ENCODE results near the gene KLK10.
"Not testable (repeated sequence)": the region's sequence is repeated elsewhere in the genome, so short reads cannot be mapped to it uniquely, and the experiment has no call there.

The KLK10 gene

DNA sequence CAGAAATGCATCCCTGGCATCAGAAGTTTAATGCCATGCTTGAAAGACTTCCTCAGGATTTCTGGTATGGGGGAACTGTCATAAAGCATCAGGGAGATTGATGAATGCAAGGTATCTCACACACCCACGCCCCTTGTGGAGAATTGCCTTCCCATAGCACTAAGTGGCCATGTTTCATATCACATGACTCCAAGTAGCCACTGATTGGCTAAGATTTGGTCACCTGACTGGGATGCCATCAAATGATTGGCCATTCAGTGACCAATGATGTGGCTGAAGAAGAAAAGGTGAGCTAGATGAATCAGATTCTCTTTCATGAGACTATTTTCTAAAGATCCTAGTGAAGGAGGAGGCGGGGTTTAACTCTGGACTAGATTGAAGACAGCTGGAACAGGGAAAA, 25.4 kb downstream of the KLK10 start:
- Histone ChIP-seq H3K4me1 (ENCODE audit: control insufficient read depth, insufficient read depth, low read length) (peaks cover 3% of the 10 kb centered on the region), H3K27me3 (ENCODE audit: control insufficient read depth, insufficient read depth, low read length) (peaks cover 4% of the 10 kb centered on the region), H3K9me3 (ENCODE audit: control insufficient read depth, low read length) (no peaks in the 10 kb centered on the region), H3K36me3 (ENCODE audit: control insufficient read depth, insufficient read depth, low read length) (no peaks in the 10 kb centered on the region), H3K9ac (ENCODE audit: low read length) (no peak overlapping the region), H3K4me3 (ENCODE audit: low read length) (no peak overlapping the region)

DNA sequence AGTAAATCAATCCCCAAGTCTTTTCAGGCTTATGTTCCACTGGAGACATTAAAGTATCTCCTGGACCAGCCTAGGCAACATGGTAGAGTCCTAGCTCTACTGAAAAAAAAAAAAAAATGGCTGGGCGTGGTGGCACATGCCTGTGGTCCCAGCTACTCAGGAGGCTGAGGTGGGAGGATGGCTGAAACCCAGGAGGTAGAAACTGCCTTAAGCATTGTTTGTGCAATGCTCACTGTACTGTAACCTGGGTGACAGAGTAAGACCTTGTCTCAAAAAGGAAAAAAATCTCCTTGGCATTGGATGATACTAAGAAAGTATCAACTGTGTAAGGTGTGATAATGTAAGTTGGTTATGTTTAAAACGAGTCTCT, 26.9 kb downstream of the KLK10 start:
- peaks cover 4% of the 10 kb centered on the region for H3K27me3 ChIP-seq (ENCODE audit: control insufficient read depth, insufficient read depth, low read length)
- H3K4me1 ChIP-seq (ENCODE audit: control insufficient read depth, insufficient read depth, low read length) = peaks cover 3% of the 10 kb centered on the region
- no peak overlapping the region for H3K9ac ChIP-seq (ENCODE audit: low read length)
- no peaks in the 10 kb centered on the region for H3K36me3 ChIP-seq (ENCODE audit: control insufficient read depth, insufficient read depth, low read length)
- no peaks in the 10 kb centered on the region for H3K9me3 ChIP-seq (ENCODE audit: control insufficient read depth, low read length)
- no peak overlapping the region for H3K4me3 ChIP-seq (ENCODE audit: low read length)

DNA sequence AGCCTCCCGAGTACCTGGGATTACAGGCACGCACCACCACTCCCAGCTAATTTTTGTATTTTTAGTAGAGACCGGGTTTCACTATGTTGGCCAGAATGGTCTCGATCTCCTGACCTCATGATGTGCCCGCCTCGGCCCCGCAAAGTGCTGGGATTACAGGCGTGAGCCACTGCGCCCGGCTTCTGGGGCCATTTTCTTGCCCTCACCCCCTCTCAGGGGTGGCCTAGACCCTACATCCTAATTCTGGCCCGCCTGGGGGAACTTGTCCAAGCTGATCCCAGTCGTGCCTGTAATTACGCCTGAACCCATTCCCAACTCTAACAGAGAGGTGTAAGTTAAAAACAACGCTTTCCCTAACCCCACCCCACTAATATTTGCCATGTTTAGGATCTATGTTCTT, 35.1 kb downstream of the KLK10 start:
- H3K36me3 ChIP-seq (ENCODE audit: control insufficient read depth, insufficient read depth, low read length); H3K4me1 ChIP-seq (ENCODE audit: control insufficient read depth, insufficient read depth, low read length); H3K4me3 ChIP-seq (ENCODE audit: low read length); H3K9ac ChIP-seq (ENCODE audit: low read length); H3K9me3 ChIP-seq (ENCODE audit: control insufficient read depth, low read length): not testable (repeated sequence)
- peaks cover 18% of the 10 kb centered on the region for H3K27me3 ChIP-seq (ENCODE audit: control insufficient read depth, insufficient read depth, low read length)

DNA sequence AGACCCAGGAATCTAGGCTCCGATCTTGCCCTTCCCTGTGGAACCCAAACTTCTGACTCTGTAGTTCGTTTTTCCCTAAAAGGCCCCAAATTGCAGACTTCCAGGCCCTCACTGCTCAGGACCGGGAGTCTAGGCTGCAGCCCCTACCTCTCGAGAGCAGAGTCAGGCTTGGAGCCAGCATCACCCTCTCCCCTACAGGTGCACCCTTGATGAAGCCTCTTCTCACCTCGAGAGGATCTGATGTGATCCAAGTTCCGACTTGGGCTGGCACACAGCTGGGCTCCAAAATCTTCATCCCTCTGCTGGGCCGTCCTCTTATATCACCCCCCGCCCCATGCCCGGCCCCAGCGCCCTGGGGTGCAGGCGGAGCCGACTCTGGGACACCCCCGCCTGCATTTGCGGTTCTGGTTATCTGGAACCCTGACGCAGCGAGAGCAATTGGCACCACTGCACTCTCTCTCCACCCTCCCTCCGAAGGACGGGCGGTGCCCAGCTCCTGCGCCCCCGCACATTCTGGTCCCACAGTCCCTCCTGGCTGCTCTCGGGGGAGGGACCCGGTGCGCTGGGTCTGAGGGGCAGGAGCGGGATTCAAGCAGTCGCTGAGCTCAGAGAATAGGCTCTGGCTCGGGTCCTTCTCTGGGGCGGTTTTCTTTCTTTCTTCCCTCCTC, 35.8 kb downstream of the KLK10 start, which contains the start of gene KLK7:
TSS of gene KLK7 (minus strand) at position 293 of the 668 bp plus-strand sequence. CDS start 1,518 bp downstream, outside the sequence.
- Histone ChIP-seq H3K36me3 (ENCODE audit: control insufficient read depth, insufficient read depth, low read length) (no peaks in the 10 kb centered on the region), H3K4me1 (ENCODE audit: control insufficient read depth, insufficient read depth, low read length) (peaks cover 6% of the 10 kb centered on the region), H3K27me3 (ENCODE audit: control insufficient read depth, insufficient read depth, low read length) (peaks cover 18% of the 10 kb centered on the region), H3K9me3 (ENCODE audit: control insufficient read depth, low read length) (no peaks in the 10 kb centered on the region), H3K9ac (ENCODE audit: low read length) (no peak within 1 kb of the TSS), H3K4me3 (ENCODE audit: low read length) (no peak within 1 kb of the TSS)

DNA sequence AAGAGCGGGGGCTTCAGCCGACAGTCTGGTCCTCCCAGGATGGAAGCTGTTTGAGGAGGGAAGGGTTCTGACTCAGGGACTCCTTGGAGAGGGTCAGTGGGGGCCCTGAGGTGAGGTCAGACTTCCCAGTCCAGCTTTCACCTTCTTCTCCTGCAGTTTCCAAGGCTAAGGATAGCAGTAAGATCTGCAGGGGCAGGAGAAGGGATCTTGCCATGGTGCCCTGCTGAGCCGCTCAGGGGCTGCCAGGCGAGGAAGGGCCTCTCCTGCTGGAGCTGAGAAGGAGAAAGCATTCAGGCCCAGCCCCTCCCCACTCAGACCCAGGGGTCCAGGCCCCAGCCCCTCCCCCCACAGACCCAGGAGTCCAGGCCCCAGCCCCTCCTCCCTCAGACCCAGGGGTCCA, 37.3 kb downstream of the KLK10 start:
- H3K9ac ChIP-seq (ENCODE audit: low read length) = no peak overlapping the region
- peaks cover 6% of the 10 kb centered on the region for H3K4me1 ChIP-seq (ENCODE audit: control insufficient read depth, insufficient read depth, low read length)
- no peaks in the 10 kb centered on the region for H3K36me3 ChIP-seq (ENCODE audit: control insufficient read depth, insufficient read depth, low read length)
- no peaks in the 10 kb centered on the region for H3K9me3 ChIP-seq (ENCODE audit: control insufficient read depth, low read length)
- peaks cover 18% of the 10 kb centered on the region for H3K27me3 ChIP-seq (ENCODE audit: control insufficient read depth, insufficient read depth, low read length)
- H3K4me3 ChIP-seq (ENCODE audit: low read length) = no peak overlapping the region

DNA sequence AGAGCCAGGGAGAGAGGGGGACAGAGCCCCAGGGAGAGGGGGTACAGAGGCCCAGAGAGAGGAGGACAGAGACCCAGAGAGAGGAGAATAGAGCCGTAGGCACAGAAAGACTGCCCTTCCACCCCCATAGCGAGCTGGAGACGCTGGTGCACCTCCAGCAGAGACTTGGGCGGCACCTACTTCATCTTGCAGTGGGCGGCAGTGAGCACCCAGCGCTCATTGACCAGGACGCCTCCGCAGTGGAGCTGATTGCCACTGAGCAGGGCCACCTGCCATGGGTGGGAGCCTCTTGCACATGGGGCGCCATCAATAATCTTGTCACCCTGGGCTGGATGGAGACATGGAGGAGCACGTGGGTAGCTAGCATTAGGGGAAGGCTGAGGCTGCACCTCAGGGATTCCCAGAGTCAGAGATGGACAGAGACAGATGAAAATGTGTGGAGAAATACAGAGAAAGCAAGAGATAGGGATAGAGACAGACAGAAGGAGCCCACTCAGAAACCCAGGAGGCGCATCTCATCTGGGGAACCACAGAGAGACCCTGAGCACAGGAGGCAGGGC, 37.8 kb downstream of the KLK10 start:
- Histone ChIP-seq H3K9ac (ENCODE audit: low read length) (no peak overlapping the region), H3K9me3 (ENCODE audit: control insufficient read depth, low read length) (no peaks in the 10 kb centered on the region), H3K4me1 (ENCODE audit: control insufficient read depth, insufficient read depth, low read length) (peaks cover 6% of the 10 kb centered on the region), H3K36me3 (ENCODE audit: control insufficient read depth, insufficient read depth, low read length) (no peaks in the 10 kb centered on the region), H3K4me3 (ENCODE audit: low read length) (no peak overlapping the region), H3K27me3 (ENCODE audit: control insufficient read depth, insufficient read depth, low read length) (peaks cover 18% of the 10 kb centered on the region)

DNA sequence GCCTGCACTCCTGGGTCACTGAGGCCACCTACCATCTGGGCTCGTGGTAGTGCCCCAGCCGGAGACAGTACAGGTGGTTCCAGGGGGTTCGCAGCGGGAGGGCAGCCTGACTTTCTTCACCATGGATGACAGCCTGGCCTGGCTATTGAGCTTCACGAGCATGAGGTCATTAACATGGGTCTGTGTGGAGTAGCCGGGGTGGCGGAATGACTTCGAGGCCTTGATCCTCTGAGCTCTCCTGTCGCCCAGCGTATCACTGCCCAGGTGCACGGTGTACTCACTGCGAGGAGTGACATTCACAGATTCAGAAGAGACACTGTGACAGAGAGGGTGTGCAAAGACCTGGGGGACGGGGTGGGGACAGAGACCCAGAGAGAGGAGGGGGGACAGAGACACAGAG, 39.3 kb downstream of the KLK10 start:
- Histone ChIP-seq H3K4me1 (ENCODE audit: control insufficient read depth, insufficient read depth, low read length) (peaks cover 9% of the 10 kb centered on the region), H3K27me3 (ENCODE audit: control insufficient read depth, insufficient read depth, low read length) (peaks cover 18% of the 10 kb centered on the region), H3K9me3 (ENCODE audit: control insufficient read depth, low read length) (no peaks in the 10 kb centered on the region), H3K36me3 (ENCODE audit: control insufficient read depth, insufficient read depth, low read length) (no peaks in the 10 kb centered on the region), H3K4me3 (ENCODE audit: low read length) (no peak overlapping the region), H3K9ac (ENCODE audit: low read length) (no peak overlapping the region)

DNA sequence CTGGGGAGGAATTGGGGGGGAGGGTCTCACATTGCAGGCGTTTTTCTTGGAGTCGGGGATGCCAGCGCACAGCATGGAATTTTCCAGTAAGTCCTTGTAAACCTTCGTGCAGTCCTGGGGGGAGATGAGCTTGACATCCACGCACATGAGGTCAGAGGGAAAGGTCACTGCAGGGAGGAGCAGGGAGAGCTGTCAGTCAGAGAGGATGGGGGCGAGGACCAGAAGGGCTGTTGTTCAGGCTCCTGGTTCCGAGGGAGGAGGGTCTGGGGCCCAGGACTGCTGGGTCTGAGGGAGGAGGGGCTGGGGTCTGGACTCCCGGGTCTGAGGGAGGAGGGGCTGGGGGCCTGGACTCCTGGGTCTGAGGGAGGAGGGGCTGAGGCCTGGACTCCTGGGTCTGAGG, 39.8 kb downstream of the KLK10 start:
- Histone ChIP-seq H3K9ac (ENCODE audit: low read length) (no peak overlapping the region), H3K27me3 (ENCODE audit: control insufficient read depth, insufficient read depth, low read length) (peaks cover 18% of the 10 kb centered on the region), H3K4me1 (ENCODE audit: control insufficient read depth, insufficient read depth, low read length) (peaks cover 9% of the 10 kb centered on the region), H3K9me3 (ENCODE audit: control insufficient read depth, low read length) (no peaks in the 10 kb centered on the region), H3K36me3 (ENCODE audit: control insufficient read depth, insufficient read depth, low read length) (no peaks in the 10 kb centered on the region), H3K4me3 (ENCODE audit: low read length) (no peak overlapping the region)

DNA sequence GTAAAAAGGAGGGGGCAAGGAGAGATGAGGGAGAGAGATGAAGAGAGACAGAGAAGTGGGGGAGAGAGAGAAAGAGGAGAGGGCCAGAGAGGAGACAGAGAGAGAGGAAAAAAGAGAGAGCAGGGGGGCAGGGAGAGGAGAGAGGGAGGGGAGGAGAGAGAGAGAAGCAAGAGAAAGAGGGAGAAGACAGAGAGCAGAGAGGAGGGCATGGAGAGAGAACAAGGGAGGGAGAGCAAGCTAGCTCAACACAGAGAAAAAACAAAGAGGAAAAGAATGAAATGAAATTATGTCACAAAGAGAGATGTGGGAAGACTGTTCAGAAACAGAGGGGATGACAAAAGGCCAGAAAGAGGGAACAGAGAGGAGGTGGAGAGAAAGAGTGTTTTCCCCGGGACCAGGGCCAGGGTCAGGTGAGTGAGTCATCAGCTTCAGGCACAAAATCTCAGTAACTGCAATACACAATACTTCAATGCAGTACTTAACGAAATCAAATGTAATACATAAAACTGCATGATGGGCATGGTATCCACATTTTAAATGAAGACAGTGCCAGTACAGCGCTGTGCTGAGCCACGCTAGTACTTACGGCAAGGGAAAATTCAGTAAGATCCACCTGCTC, 40.6 kb downstream of the KLK10 start:
- Histone ChIP-seq H3K9me3 (ENCODE audit: control insufficient read depth, low read length) (no peaks in the 10 kb centered on the region), H3K4me3 (ENCODE audit: low read length) (no peak overlapping the region), H3K9ac (ENCODE audit: low read length) (no peak overlapping the region), H3K4me1 (ENCODE audit: control insufficient read depth, insufficient read depth, low read length) (peaks cover 7% of the 10 kb centered on the region), H3K36me3 (ENCODE audit: control insufficient read depth, insufficient read depth, low read length) (no peaks in the 10 kb centered on the region), H3K27me3 (ENCODE audit: control insufficient read depth, insufficient read depth, low read length) (peaks cover 18% of the 10 kb centered on the region)

DNA sequence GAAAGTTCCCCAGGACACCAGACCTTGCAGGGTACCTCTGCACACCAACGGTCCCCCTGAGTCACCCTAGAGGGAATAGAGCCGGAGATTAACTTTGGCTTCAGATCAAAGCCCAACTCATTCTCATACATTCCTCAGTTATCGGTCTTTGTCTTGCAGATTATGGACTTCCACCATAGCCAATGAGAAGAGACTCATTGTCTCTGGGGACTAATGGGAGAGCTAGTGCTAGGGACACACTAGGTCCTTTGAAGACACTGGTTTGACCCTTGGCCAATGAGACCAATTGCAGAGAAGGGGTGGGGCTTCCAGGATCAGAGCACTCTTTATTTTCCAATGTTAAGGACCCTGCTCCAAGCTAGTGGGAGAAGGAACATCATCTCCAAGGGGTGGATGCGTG, 41.9 kb downstream of the KLK10 start:
- peaks cover 3% of the 10 kb centered on the region for H3K4me1 ChIP-seq (ENCODE audit: control insufficient read depth, insufficient read depth, low read length)
- H3K36me3 ChIP-seq (ENCODE audit: control insufficient read depth, insufficient read depth, low read length) = no peaks in the 10 kb centered on the region
- no peak overlapping the region for H3K4me3 ChIP-seq (ENCODE audit: low read length)
- no peak overlapping the region for H3K9ac ChIP-seq (ENCODE audit: low read length)
- H3K27me3 ChIP-seq (ENCODE audit: control insufficient read depth, insufficient read depth, low read length) = peaks cover 15% of the 10 kb centered on the region
- no peaks in the 10 kb centered on the region for H3K9me3 ChIP-seq (ENCODE audit: control insufficient read depth, low read length)

DNA sequence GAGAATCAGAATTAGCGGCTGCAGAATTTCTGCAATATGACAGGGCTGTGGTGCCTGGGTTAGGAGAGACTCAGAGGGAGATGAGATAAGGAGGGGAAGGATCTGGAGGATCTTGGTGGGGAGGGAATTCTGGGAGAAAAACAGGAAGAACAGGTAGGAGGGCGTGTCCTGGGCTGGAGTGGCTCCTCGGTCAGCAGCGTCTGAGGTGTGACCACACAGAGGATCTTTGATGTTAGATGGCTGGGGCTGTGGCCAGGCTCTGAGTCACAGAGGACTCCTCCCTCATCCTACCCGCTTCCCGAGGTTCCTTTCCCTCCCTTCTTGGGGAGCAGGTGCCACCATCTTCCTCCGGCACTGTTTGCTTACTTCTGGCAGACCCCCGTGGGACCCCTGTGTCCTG, 43.7 kb downstream of the KLK10 start:
- Histone ChIP-seq H3K27me3 (ENCODE audit: control insufficient read depth, insufficient read depth, low read length) (peaks cover 9% of the 10 kb centered on the region), H3K9ac (ENCODE audit: low read length) (no peak overlapping the region), H3K4me3 (ENCODE audit: low read length) (no peak overlapping the region), H3K36me3 (ENCODE audit: control insufficient read depth, insufficient read depth, low read length) (no peaks in the 10 kb centered on the region), H3K4me1 (ENCODE audit: control insufficient read depth, insufficient read depth, low read length) (peaks cover 3% of the 10 kb centered on the region), H3K9me3 (ENCODE audit: control insufficient read depth, low read length) (no peaks in the 10 kb centered on the region)

DNA sequence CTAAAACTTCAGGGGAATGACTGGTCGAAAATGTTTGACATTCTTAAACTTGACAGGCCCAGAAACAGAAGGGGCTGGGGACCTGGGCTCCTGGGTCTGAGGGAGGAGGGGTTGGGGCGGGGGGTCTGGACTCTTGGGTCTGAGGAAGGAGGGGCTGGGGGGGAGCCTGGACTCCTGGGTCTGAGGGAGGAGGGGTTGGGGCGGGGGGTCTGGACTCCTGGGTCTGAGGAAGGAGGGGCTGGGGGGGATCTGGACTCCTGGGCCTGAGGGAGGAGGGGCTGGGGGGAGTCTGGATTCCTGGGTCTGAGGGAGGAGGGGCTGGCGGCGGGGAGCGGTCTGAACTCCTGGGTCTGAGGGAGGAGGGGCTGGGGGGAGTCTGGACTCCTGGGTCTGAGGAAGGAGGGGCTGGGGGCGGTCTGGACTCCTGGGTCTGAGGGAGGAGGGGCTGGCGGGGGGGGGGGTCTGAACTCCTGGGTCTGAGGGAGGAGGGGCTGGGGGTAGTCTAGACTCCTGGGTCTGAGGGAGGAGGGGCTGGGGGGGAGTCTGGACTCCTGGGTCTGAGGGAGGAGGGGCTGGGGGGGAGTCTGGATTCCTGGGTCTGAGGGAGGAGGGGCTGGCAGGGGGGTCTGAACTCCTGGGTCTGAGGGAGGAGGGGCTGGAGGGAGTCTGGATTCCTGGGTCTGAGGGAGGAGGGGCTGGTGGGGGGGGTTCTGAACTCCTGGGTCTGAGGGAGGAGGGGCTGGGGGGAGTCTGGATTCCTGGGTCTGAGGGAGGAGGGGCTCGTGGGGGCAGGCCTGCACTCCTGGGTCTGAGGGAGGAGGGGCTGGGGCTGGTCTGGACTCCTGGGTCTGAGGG, 44.6 kb downstream of the KLK10 start:
- Histone ChIP-seq H3K36me3 (ENCODE audit: control insufficient read depth, insufficient read depth, low read length) (no peaks in the 10 kb centered on the region), H3K4me3 (ENCODE audit: low read length) (no peak overlapping the region), H3K4me1 (ENCODE audit: control insufficient read depth, insufficient read depth, low read length) (peaks cover 3% of the 10 kb centered on the region), H3K27me3 (ENCODE audit: control insufficient read depth, insufficient read depth, low read length) (peaks cover under 1% of the 10 kb centered on the region), H3K9ac (ENCODE audit: low read length) (no peak overlapping the region), H3K9me3 (ENCODE audit: control insufficient read depth, low read length) (no peaks in the 10 kb centered on the region)

All from mucosa of stomach (tissue), 1 donor.